Loucy (cell line): Measurements from ENCODE around the gene SKAP2.

ENCODE experiments used
- H2AFZ ChIP-seq: fragments of 200-600 bp; sonication (generic); 2 replicates; pipeline ENCODE4 v1.6.0; 2016; ENCODE audit warnings: antibody characterized with exemption, mild to moderate bottlenecking, low read length, moderate library complexity
- H3F3A ChIP-seq: fragments of 200-600 bp; 2 replicates; pipeline ENCODE4 v1.6.0; 2016; ENCODE audit warnings: antibody characterized with exemption, low read depth, mild to moderate bottlenecking
- H3K27me3 ChIP-seq: fragments of 200-600 bp; sonication (generic); 2 replicates; pipeline ENCODE4 v1.6.1; 2014; ENCODE audit warnings: low read length, mild to moderate bottlenecking; ENCODE audit not compliant: insufficient read depth, poor library complexity, severe bottlenecking
- H3K36me3 ChIP-seq: fragments of 200-600 bp; sonication (generic); 2 replicates; pipeline ENCODE4 v1.6.1; 2016; ENCODE audit warnings: low read length; ENCODE audit not compliant: insufficient read depth
- H3K4me1 ChIP-seq: fragments of 200-600 bp; sonication (generic); 2 replicates; pipeline ENCODE4 v1.5.1; 2014; ENCODE audit warnings: low read length, mild to moderate bottlenecking; ENCODE audit not compliant: insufficient read depth, poor library complexity, severe bottlenecking
- H3K4me2 ChIP-seq: fragments of 200-600 bp; sonication (generic); 2 replicates; pipeline ENCODE4 v1.6.0; 2014; ENCODE audit warnings: antibody characterized with exemption, low read length, low read depth, mild to moderate bottlenecking; ENCODE audit not compliant: poor library complexity, severe bottlenecking
- H3K4me3 ChIP-seq: fragments of 200-600 bp; sonication (generic); 2 replicates; pipeline ENCODE4 v1.5.1; 2014; ENCODE audit warnings: low read length, mild to moderate bottlenecking, mixed read lengths; ENCODE audit not compliant: poor library complexity, severe bottlenecking
- H3K79me2 ChIP-seq: fragments of 200-600 bp; sonication (generic); 2 replicates; pipeline ENCODE4 v1.6.1; 2014; ENCODE audit warnings: low read length; ENCODE audit not compliant: insufficient read depth
- H3K9ac ChIP-seq: fragments of 200-600 bp; sonication (generic); 2 replicates; pipeline ENCODE4 v1.6.0; 2014; ENCODE audit warnings: mild to moderate bottlenecking, low read depth, low read length, moderate library complexity; ENCODE audit not compliant: poor library complexity, severe bottlenecking
- H3K9me2 ChIP-seq: fragments of 200-600 bp; sonication (generic); replicated peaks from 2 replicates; pipeline ENCODE4 v1.6.1; 2016; ENCODE audit warnings: low read depth, low read length, mixed read lengths
- H3K9me3 ChIP-seq: fragments of 200-600 bp; sonication (generic); 2 replicates; pipeline ENCODE4 v1.6.1; 2014; ENCODE audit warnings: mild to moderate bottlenecking, antibody characterized with exemption, low read length, low read depth; ENCODE audit not compliant: insufficient read depth
- H4K20me1 ChIP-seq: fragments of 200-600 bp; sonication (generic); 2 replicates; pipeline ENCODE4 v1.6.0; 2014; ENCODE audit warnings: antibody characterized with exemption, low read length, mild to moderate bottlenecking; ENCODE audit not compliant: insufficient read depth, poor library complexity, severe bottlenecking
- CTCF ChIP-seq: fragments of 200-600 bp; sonication (generic); conservative IDR thresholded peaks from 2 replicates; pipeline ENCODE4 v1.5.1; 2014; ENCODE audit warnings: mild to moderate bottlenecking, antibody characterized with exemption, low read length
- EZH2phosphoT487 ChIP-seq: fragments of 200-600 bp; IDR thresholded peaks from 2 replicates; pipeline ENCODE4 v1.6.1; 2018; ENCODE audit warnings: antibody characterized with exemption, mild to moderate bottlenecking, moderate library complexity, borderline replicate concordance

SKAP2 gene

DNA sequence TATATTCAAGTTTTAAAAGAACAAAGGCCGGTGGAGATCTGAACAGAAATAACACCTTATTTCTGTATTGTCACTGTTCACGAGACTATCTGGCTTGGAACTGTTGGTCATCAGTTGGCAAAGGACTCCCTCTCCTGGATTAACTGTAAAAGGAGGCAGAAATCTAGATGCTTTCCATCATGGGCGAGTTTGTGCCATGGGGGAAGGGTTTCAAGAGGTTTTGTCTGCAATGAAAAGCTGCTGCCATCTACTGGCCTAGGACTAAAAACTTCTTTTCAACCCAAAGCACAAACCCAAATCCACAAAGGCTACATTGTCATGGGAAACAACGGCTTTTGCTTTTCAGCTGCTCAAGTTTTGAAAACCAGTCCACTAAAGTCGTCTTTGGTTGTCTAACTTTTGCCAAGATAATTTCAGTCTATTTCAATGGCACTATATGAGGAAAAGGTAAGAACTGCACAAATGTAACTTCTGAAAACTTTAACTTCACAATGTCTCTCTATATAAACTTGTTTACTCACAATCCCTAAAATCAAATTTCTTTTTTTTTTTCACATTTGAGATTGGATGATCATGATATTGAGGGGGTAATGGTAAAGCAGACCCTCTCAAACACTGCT lies 196.8 kb downstream of the SKAP2 start:
- H3K36me3 ChIP-seq: no peaks in the 10 kb centered on the region
- no peaks in the 10 kb centered on the region for H3K27me3 ChIP-seq
- no peaks in the 10 kb centered on the region for H3K9me2 ChIP-seq
- peak overlapping the region; percentile 34 for H3K4me2 ChIP-seq
- H3F3A ChIP-seq: no peaks in the 10 kb centered on the region
- H2AFZ ChIP-seq: 0 out of 2 replicates have a peak overlapping the region, but pooled peaks have one; percentile 29
- H3K9ac ChIP-seq: peak overlapping the region; percentile 5
- no peaks in the 10 kb centered on the region for H3K9me3 ChIP-seq
- peak; percentile 99 for TF ChIP-seq CTCF
- TF ChIP-seq EZH2phosphoT487: no peak
- H4K20me1 ChIP-seq: no peaks in the 10 kb centered on the region
- no peaks in the 10 kb centered on the region for H3K79me2 ChIP-seq
- H3K4me1 ChIP-seq: peaks cover 52% of the 10 kb centered on the region
- peak overlapping the region; percentile 3 for H3K4me3 ChIP-seq

GRCh38 chr7:26664735-26665416 lies 199.5 kb downstream of the SKAP2 start:
- Histone ChIP-seq H3K4me3 (peak overlapping the region; percentile 36), H3F3A (no peaks in the 10 kb centered on the region), H3K27me3 (no peaks in the 10 kb centered on the region), H3K4me1 (peaks cover 29% of the 10 kb centered on the region), H3K79me2 (no peaks in the 10 kb centered on the region), H3K9me3 (no peaks in the 10 kb centered on the region), H3K9me2 (no peaks in the 10 kb centered on the region), H3K36me3 (no peaks in the 10 kb centered on the region), H3K9ac (peak overlapping the region; percentile 11), H4K20me1 (no peaks in the 10 kb centered on the region), H3K4me2 (peak overlapping the region; percentile 61), H2AFZ (no peak overlapping the region)
- no peak for TF ChIP-seq EZH2phosphoT487
- no peak for TF ChIP-seq CTCF

GRCh38 chr7:26664274-26664673 lies 200.1 kb downstream of the SKAP2 start:
- no peaks in the 10 kb centered on the region for H3F3A ChIP-seq
- no peaks in the 10 kb centered on the region for H3K27me3 ChIP-seq
- H4K20me1 ChIP-seq: no peaks in the 10 kb centered on the region
- no peak for TF ChIP-seq CTCF
- no peak for TF ChIP-seq EZH2phosphoT487
- no peaks in the 10 kb centered on the region for H3K9me2 ChIP-seq
- H3K79me2 ChIP-seq: no peaks in the 10 kb centered on the region
- H2AFZ ChIP-seq: no peak overlapping the region
- H3K36me3 ChIP-seq: no peaks in the 10 kb centered on the region
- peaks cover 26% of the 10 kb centered on the region for H3K4me1 ChIP-seq
- no peak overlapping the region for H3K4me3 ChIP-seq
- no peak overlapping the region for H3K4me2 ChIP-seq
- no peaks in the 10 kb centered on the region for H3K9me3 ChIP-seq
- H3K9ac ChIP-seq: no peak overlapping the region
